ENCODE measurements around the gene RBM26.
"Not testable (repeated sequence)": the region's sequence is repeated elsewhere in the genome, so short reads cannot be mapped to it uniquely, and the experiment has no call there.

RBM26 gene

DNA sequence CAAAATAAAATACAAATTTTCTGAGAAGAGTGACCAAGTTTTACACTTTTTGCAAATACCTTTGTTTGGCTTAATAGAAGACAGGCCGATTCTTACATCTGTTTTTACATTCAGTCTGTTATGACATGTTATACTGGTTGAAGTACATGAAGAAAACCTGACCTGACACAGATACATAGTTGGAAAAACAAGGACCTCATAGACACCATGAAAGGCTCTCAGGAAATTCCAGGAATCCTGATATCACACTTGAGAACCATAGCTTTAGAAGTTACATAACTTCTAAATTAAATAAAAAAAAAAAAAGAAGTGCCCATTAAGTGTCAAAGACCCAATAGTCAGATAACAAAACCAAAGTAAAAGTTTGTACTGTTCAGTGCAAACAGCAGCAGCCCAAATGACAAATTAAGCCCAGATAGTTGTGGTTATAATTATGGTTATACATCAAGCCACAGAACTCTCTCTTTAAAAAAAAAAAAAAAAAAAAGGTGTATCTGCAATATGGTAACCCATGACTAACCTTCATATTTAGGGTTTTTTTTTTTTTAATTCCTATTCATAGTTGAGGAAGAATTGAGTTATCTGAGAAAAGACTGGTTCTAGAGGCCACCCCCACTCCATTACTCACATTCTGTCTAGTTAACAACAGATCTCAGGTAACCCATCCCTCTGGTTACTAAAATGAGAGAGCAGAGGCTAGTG, 19.8 kb downstream of the RBM26 start:
- DNase-seq (ENCODE audit: low read depth), result no peak

DNA sequence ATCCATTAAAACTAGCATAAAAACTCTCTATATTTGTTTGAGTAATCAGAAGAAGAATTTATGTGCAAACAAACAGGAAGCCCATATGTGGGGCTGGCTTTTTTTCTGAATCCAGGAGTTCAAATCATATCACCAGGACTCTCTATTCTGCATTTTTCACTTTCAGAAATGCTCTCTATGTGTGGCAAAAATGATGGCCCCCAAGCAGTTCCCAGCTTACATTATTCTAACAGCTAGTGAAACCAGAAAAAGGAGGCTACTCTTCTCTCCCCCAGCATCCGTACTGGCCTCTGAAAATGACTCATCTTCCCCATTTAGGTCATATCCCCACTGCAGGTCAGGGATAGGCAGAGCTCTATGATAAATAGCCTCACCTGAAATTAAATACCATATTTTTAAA, 20.4 kb downstream of the RBM26 start:
- DNase-seq (ENCODE audit: low read depth), result no peak

DNA sequence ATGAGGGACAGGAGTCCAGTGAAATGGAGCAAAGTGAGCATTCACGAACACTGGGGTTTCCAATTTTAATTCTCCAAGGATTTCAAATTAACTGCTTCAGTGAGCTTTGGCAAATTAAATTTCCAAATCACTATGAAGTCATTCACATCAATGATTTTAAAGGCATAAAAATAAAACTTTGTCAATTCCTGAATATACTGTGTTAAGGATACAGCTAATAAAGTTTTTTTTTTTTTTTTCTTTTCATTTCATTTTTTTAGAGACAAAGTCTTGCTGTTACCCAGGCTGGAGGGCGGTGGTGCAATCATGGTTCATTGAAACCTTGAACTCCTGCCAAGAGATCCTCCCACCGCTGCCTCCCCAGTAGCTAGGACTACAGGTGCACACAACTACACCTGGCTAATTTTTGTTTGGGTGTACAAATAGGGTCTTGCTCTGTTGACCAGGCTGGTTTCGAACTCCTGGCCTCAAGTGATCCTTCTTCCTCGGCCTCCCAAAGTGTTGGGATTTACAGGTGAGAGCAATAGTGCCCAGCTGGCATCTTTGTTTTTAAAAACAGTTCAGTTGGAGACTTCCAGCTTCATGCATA, 21.9 kb downstream of the RBM26 start:
- DNase-seq (ENCODE audit: low read depth), result no peak

DNA sequence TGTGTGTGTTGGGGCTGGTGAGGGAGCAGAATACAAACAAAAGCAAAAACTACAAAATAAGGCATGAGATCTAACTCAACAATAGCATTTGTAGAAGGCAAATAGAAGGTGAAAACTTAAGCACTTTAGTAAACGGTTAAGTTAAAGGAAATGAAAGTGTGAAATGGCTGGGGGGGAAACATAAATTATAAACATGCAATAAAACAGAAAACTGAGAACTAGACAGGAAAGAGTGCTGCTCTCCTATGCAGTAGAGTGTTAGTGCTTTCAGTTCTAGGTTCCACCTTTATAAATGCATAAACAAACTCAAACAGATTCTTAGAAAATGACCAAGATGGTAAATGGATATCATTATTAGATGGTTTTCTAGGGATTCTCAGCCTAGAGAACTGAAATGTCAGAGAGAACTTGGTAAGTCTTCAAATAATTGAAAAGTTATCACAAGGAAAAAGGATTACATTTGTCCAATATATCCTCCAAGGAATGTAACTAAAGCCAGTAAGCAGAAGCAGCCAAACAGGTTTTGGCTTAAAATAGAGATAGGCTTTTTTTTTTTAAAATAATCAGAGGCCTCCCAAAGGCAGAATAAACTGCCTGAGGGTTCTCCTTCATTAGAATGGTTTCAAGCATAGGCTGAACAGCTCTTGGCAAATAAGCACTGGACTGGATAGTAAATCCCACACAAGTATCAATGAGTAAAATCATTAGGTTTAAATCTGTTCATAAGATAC, 23.3 kb downstream of the RBM26 start:
- no peak for DNase-seq (ENCODE audit: low read depth)

DNA sequence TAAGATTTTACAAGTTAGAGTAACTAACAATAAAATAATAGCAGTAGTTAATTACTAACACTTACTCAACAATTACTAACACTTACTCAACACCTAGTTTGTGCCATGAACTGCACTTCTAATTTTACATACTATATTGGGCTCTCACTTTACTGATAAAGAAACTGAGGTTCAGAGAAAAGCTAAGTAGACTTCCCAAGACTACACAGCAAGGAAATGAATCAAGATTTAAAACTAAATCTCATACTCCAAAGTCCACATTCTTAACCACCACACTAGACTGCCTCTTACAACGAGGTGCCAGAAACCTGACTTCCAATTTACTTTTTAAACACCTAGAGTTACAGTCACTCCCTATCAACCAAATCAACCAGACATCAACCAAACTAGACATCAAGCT, 25.1 kb downstream of the RBM26 start:
- no peak for DNase-seq (ENCODE audit: low read depth)

DNA sequence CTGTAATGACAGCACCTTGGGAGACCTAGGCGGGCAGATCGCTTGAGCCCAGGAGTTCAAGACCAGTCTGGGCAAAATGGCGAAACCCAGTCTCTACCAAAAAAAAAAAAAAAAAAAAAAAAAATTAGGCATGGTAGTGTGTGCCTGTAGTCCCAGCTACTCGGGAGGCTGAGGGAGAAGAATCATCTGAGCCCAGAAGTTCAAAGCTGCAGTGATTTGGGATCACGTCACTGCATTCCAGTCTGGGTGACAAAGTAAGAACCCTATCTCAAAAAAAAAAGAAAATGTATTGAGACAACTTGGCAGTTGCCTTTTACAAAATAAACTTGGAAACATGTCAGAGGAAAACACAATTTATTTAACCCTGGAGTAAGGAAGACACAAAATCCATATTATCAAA, 26.8 kb downstream of the RBM26 start:
- no peak for DNase-seq (ENCODE audit: low read depth)

DNA sequence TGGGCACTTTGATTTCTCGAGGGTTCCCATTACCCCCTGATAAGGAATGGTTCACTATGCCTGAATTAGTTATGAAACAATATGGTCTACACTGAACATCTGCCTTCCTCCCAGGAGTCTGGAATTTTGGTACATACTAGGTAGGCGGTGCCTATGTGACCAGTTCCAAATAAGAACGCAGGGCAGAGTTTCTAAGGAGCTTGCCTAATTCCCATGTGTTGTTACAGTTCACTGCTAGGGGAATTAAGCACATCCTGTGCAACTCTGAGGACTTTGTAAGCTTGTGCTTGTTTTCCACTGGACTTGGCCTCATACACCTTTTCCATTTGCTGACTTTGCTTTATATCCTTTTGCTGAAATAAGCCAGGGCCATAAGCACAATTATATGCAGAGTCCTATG, 29.2 kb downstream of the RBM26 start:
- no peak for DNase-seq (ENCODE audit: low read depth)

DNA sequence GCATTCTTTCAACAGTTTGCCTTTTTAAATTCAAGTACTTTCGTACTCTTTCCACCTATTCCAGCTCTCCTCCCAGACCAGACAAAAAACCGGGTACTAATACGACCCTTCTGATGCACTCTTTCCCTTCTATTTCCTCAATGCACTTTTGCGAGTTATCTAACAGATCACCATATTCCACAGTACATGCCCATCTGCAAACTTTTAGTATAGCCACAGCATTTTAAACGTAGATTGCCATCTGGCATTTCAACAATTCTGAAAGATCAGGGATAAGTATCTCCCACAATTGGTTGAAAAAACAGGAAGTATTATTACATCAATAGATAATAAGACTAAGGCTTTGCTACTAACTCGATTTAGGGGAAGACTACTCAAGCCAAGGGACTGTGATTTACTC, 31.5 kb downstream of the RBM26 start:
- DNase-seq (ENCODE audit: low read depth), result no peak

DNA sequence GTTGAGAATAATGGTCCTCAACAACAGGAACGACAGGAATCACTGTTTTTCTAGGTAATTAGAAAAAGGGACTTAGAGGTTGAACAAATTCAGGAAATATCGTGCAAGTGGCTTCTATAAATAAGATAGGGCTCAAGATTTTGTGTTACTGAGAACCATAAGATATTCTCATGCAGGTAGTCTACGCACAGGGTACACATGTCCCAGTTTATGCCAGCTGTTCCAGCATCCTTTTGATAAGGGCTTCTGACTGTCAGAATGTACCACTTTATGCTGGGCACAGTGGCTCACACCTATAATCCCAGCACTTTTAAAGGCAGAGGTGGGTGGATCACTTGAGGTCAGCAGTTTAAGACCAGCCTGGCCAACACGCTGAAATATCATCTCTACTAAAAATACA, 32.1 kb downstream of the RBM26 start:
- DNase-seq (ENCODE audit: low read depth), result no peak

DNA sequence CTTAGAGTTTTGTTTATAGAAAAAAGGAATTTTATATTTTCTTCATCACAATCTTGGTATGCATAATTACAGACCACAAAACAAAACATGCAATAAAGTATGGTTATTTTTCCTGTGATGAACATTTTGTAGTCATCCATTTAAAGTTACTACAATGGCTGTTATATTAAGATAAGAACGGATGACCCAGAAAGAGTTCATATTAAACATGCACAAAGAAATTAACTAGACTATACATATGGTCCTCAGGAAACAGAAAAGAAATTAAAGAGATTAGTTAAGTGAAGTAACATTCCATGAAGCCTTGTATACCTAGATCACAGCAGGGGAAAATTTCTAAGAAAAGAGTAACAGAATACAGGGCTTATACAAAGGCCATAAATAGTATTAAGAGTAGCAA, 36.8 kb downstream of the RBM26 start:
- DNase-seq (ENCODE audit: low read depth), result no peak

DNA sequence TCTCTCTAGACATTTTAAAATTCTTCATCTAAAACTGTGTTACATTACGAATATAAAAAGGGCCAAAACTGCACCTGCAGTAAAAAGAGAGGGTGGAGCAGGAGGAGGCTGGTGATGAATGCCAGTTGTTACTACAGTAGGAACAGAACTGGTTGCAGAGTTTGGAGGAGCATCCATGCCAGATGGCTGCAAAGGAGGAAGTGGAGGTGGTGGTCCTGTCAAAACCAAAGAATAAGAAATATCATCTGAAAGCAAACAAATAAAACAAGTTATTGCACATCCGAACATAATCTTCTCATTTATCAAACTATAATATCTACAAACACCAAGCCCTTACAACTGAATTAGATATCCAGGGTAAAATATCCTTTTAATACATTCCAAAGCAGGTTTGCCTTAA, 40.1 kb downstream of the RBM26 start:
- no peak for DNase-seq (ENCODE audit: low read depth)

DNA sequence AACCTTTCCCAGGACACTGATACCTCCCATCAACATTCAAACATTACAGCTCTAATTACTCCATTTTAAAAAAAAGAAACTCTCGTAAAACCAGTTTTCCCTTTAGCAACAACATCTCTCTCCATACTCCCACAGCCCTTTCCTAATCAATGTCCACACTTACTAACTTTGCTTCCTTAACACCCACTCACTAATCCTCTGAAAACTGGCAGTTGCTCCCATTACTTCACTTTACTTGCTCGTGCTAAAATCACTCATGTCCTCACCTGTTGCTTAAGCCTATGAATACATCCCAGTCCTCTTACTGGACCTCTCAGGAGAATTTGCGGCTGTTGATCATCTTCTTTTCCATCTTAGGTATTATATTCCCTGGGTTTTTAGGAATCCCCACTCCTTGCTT, 44.8 kb downstream of the RBM26 start:
- DNase-seq (ENCODE audit: low read depth), result no peak

DNA sequence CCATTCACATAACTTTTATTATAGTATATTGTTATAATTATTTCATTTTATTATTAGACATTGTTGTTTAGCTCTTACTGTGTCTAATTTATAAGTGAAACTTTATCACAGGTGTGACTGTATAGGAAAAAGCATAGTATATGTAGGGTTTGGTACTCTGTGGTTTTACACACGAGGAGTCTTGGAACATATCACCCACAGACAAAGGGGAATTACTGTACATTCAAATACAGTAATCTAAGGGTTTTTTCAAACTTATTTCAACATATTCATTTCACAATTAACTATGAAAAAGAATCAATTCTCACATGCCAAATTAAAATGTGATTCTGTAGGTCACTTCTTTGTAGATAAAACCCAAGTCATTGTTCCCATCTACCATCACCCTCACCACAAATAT, 46.0 kb downstream of the RBM26 start:
- no peak for DNase-seq (ENCODE audit: low read depth)

DNA sequence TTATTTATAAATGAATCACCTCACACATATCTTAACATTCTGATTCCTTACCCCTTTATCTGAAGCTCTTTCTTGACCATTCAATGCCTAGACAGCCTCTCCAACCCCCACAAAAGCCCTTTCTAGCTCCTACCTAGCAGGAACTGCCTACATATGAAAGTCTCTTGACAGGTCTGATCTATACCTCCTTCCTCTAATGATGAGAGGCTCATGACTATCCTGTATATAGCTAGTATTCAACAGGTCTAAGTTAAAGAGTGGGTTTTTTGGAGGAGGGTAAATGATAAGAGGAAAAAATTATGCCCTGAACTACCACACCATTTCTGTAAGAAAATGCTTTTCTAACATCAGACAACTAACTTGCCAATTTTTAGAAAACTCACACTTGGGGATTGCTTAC, 47.0 kb downstream of the RBM26 start:
- no peak for DNase-seq (ENCODE audit: low read depth)

DNA sequence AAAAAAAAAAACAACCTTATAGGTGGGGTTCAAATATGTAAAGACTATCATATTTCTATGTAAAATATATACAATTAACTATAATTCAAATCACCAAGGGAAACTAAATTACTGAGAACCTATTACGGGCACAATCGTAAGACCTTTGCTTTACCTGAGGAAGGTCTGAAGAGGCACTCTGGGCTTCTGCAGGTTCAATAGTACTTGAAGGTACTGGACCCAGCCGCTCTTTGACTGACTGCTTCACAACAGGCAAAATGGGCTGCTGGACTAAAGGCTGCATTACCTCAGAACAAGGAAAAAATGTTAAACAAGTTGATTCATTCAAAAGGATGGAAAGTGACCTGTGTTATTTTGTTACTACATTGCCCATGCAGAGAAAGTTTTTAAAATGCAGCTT, 51.8 kb downstream of the RBM26 start:
- DNase-seq (ENCODE audit: low read depth), result no peak

DNA sequence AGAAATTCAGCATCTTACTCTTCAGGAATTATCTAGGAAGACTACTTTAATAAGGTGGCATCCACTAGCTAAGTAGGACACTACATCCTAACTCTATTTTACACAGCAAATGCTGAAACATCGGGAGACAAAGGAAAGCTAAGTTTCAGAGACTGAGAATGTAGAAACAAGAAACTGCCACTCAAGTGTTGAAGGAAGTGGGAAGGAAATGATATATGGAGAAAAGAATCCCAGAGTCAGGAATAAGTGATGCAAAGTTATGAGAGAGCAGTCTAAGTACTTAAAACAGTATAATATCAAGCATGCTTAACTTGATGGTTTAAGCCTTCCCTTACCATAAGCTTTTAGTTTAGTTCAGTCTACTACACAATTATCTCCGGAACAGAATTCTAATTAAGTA, 52.4 kb downstream of the RBM26 start:
- DNase-seq (ENCODE audit: low read depth), result no peak

DNA sequence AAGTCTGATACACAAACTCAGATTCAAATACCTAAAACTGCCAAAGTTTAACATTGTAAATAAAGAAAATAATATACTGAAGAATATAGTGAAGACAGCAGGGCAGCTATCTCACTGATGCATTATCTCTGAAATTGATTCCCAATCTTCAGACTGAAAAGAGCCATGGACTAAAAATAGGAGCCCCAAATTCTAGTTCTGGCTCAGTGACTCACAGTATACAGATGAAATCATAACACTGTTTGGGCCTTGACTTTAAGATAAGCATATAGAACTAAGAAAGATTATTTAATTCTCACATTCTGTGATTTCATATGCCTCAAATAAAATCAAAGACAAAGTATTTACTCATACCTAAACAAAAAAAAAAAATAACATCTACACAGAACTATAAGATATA, 53.9 kb downstream of the RBM26 start:
- no peak for DNase-seq (ENCODE audit: low read depth)

DNA sequence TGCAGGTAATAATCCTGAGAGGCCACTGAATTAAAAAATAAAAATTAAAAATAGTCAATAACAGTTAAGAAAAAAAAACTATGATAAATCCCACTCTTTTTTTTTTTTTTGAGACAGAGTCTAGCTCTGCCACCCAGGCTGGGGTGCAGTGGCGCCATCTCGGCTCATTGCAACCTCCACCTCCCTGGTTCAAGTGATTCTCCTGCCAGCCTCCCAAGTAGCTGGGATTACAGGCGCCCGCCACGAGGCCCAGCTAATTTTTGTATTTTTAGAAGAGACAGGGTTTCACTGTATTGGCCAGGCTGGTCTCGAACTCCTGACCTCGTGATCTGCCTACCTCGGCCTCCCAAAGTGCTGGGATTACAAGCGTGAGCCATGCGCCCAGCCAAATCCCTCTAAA, 56.4 kb downstream of the RBM26 start:
- not testable (repeated sequence) for DNase-seq (ENCODE audit: low read depth)

DNA sequence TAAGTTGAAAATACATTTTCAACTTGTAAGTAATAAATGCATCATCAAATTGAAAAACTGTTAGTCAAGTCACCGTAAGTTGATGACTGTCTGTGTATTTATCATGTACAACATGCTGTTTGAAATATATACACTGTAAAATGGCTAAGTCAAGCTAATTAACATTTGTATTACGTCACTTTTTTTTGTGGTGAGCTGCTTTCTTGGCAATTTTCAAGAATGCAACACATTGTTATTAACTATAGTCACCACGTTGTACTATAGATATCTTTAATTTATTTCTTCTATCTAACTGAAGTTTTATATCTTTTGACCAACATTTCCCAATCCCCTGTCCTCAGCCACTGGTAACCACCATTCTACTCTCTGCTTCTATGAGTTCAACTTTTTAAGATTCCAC, 57.0 kb downstream of the RBM26 start:
- no peak for DNase-seq (ENCODE audit: low read depth)

DNA sequence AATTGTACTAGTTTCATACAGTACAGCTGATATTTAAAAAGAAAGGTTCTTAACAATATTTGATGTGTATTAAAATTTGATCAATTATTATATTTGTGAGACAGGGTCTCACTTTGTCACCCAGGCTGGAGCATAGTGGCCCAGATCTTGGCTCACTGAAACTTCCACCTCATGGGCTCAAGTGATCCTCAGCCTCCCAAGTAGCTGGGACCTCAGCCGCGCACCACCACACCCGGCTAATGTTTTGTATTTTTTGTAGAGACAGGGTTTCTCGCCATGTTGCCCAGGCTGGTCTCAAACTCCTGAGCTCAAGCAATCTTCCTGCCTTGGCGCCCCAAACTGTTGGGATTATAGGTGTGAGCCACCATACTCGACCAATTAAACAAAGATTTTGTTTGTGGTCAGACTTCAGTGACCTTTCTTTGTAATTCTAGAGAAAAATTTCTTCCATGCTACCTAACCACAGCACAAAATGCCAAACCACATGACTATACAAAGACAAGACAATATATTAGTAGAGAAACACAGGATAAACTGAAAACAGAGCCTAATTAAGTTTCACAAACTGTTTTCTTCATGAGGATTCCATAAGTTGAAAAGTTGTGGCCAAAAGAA, 59.6 kb downstream of the RBM26 start:
- DNase-seq (ENCODE audit: low read depth), result no peak

DNA sequence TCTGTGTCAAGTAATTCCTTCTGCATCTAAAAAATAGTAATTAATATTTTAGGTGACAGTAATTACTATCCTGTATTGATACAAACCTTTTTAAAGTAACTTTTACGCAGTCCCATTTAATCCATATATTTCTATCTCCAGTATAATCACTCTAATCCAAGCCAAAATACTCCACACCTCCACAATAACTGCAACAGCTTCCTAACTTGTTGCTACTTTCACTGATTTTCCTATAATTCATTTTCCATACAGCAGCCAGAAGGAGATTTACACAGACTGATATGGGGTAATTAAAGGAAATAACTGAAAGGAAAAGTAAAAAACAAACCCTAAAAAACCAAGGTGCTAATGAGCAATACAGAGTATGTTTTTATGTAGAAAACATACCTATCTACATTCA, 64.9 kb downstream of the RBM26 start:
- DNase-seq (ENCODE audit: low read depth), result no peak

DNA sequence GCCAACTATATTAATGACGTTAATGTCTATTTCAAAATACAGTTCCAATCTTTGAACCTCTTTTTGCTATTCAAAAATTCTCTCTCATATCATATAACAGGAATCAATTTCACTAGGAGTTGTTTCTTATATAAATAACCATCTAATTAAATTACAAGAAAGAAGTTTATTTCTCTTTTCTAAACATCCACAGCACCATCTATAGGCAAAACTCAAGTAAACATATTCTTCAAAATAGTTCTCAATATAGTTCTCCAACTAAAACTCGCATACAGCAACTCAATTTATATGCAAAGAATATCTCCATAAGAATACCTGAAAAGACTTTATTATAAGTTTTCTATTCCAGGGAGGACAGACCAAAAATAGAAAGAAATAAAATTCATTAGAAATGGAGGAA, 65.6 kb downstream of the RBM26 start:
- DNase-seq (ENCODE audit: low read depth), result no peak

DNA sequence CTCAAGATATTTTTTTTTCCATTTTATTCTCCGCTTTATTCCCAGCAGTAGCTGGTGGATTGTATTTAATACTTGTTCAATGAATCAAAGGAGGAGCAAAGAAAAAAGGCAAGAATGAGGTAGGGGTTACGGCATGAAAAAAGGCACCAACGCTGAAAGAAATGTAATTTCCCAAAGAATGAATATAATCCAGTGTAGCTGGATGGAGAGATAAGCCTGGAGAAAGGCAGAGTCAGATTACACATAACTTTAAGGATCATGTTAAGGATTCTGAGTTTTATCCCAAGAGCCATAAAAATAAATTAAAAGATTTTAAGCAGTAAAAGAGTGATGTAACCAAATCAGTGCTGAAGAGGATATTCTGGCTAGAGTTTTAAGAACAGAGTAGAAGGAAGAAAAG, 67.7 kb downstream of the RBM26 start:
- no peak for DNase-seq (ENCODE audit: low read depth)
